Upper lobe of right lung (tissue), 1 donor: ENCODE results near the gene PREB. TPM values are rescaled to one million over a fixed set of nuclear protein-coding genes. Genes with fewer than 3 reads are reported as not detected.

Experiments
- ATAC-seq: fragments of 200-7000 bp; cut with Tn5 transposase; one replicate; pipeline ENCODE4 v1.9.1; 2020; ENCODE audit warnings: mild to moderate bottlenecking, moderate library complexity
- DNase-seq: peaks from one replicate; pipeline ENCODE4 v3.0.0-alpha.2; 2020
- H3K27ac ChIP-seq: fragments of 200-600 bp; one replicate; pipeline ENCODE4 v1.8.0; 2022
- H3K27me3 ChIP-seq: fragments of 200-600 bp; one replicate; pipeline ENCODE4 v1.8.0; 2022; ENCODE audit warnings: mild to moderate bottlenecking
- H3K36me3 ChIP-seq: fragments of 200-600 bp; one replicate; pipeline ENCODE4 v1.8.0; 2022
- H3K4me1 ChIP-seq: fragments of 200-600 bp; one replicate; pipeline ENCODE4 v1.8.0; 2022
- H3K4me3 ChIP-seq: fragments of 200-600 bp; one replicate; pipeline ENCODE4 v1.8.0; 2022; ENCODE audit warnings: mild to moderate bottlenecking
- H3K9me3 ChIP-seq: fragments of 200-600 bp; one replicate; pipeline ENCODE4 v1.8.0; 2022
- CTCF ChIP-seq: fragments of 200-600 bp; IDR thresholded peaks from one replicate; pipeline ENCODE4 v1.8.0; 2022; ENCODE audit warnings: antibody characterized with exemption
- intact Hi-C: fragments of 100-400 bp; cut with DNase I; formaldehyde crosslinking; loops from one replicate; pipeline ENCODE4 v1.11.0; 2022
- total RNA-seq: library from RNA; stranded (reverse); fragmentation: NEBNext Ultra II Directional; extraction: Animal tissue kit (Norgen Biotek cat#: 25700); gene quantifications from one replicate; pipeline ENCODE4 v1.2.1, GENCODE V29; 2021
- donor health status: DM: no; HTN: yes; CAD: no; lungs with severe emphysema.

Gene PREB
- total RNA-seq, 1 donor from 2014 or later: 42.1 TPM

DNA sequence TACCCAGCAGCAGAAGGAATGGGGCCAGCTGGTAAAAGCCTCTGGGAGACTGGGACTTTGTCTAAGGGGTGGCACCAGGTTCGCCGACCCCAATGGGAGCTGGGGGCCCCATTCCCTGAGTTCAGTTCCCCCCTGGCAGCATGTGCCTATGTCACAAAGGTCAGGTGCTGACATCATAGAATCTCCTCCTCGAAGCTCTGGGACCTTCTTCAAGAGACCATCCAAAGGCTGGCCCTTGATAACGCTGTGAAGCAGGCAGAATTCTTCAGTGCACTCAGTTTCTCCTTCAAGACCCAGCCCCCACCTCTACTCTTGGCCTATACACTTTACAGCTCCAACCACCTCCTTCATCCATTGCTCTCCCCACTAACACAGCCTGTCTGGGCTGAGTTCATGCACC, 4.9 kb upstream of the PREB start, which contains the start of gene PRR30:
Gene PRR30 (minus strand): TSS at position 101 of the 400 bp plus-strand sequence. CDS start 1,081 bp downstream, outside the sequence.
- Histone ChIP-seq H3K4me1 (no peaks in the 10 kb centered on the region), H3K4me3 (no peak within 1 kb of the TSS), H3K27ac (no peak within 1 kb of the TSS), H3K27me3 (no peaks in the 10 kb centered on the region), H3K36me3 (no peaks in the 10 kb centered on the region), H3K9me3 (no peaks in the 10 kb centered on the region)
- TF ChIP-seq CTCF: no peak
- ATAC-seq (no peak), DNase-seq (no peak)
- intact Hi-C loops: no loop called here

DNA sequence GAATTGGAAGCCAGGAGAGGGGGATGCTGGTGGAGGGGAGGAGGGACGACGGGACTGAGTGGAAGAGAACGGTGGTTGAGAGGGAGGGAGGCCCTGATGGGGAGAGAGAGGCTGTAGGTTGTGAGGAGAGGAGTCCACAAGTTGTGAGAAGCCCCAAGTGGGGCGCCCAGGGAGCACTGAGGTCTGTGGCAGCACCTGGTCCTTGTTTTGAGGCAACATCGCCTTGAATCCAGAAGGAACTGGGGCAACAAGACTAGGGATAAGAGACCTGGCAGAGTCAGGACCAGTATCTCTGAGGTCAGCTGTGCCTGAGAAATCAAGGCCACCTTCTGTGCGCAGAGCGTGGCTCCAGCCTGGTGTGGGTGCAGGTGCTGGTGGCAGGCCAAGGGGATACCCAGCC, 3.7 kb upstream of the PREB start:
- no peak for DNase-seq
- peaks cover 6% of the 10 kb centered on the region for H3K4me1 ChIP-seq
- no peak for TF ChIP-seq CTCF
- intact Hi-C loops: no loop called here
- no peaks in the 10 kb centered on the region for H3K9me3 ChIP-seq
- H3K27me3 ChIP-seq: no peaks in the 10 kb centered on the region
- no peaks in the 10 kb centered on the region for H3K36me3 ChIP-seq
- no peak for ATAC-seq
- no peak overlapping the region for H3K4me3 ChIP-seq
- no peak overlapping the region for H3K27ac ChIP-seq

DNA sequence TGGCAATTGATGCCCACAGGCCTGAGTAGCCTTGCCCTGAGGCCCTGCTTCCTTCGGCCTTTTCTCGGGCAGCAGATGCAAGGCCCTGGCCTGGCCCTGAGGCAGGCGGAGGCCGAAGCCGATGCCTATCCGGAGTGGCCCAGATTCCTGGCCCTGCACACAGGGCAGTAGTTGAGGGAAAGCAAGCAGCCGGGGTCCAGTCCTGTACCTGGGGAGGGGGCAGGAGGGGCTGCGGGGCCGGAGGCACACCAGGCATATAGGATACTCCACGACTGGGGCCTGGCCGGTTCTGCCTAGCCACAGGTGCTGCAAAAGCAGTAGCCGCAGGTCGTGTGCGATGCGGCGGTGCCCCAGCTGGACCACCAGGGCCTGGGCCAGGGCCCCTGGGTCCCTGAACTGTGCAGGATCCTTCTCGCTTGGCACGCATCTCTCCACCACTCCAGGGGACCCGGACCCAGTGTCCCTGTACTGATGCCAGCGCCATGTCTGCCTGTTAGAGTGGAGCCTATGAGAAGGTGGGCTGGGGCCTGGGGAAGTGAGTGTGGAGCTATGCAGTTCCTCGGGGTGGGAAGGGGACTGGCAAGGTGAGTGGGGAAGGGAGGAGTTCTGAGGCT, 3.0 kb upstream of the PREB start:
- no peak overlapping the region for H3K4me3 ChIP-seq
- peaks cover 3% of the 10 kb centered on the region for H3K36me3 ChIP-seq
- peaks cover 13% of the 10 kb centered on the region for H3K4me1 ChIP-seq
- H3K27me3 ChIP-seq: no peaks in the 10 kb centered on the region
- no peak overlapping the region for H3K27ac ChIP-seq
- no peaks in the 10 kb centered on the region for H3K9me3 ChIP-seq
- intact Hi-C loops: no loop called here
- DNase-seq (no peak), ATAC-seq (no peak)
- no peak for TF ChIP-seq CTCF

GRCh38 chr2:27136751-27137150, 2.3 kb upstream of the PREB start:
- intact Hi-C loops: no loop called here
- no peak for DNase-seq
- no peak for ATAC-seq
- TF ChIP-seq CTCF: no peak
- peaks cover 10% of the 10 kb centered on the region for H3K36me3 ChIP-seq
- H3K27ac ChIP-seq: no peak overlapping the region
- H3K4me1 ChIP-seq: peaks cover 13% of the 10 kb centered on the region
- H3K9me3 ChIP-seq: no peaks in the 10 kb centered on the region
- no peaks in the 10 kb centered on the region for H3K27me3 ChIP-seq
- H3K4me3 ChIP-seq: no peak overlapping the region

- intact Hi-C loops: no loop called here
- H3K4me3 ChIP-seq: no peak overlapping the region
- no peak for TF ChIP-seq CTCF
- no peaks in the 10 kb centered on the region for H3K27me3 ChIP-seq
- H3K9me3 ChIP-seq: no peaks in the 10 kb centered on the region
- DNase-seq (no peak), ATAC-seq (no peak)
- H3K4me1 ChIP-seq: peaks cover 13% of the 10 kb centered on the region
- H3K36me3 ChIP-seq: peaks cover 22% of the 10 kb centered on the region
- H3K27ac ChIP-seq: no peak overlapping the region
These were observed 1.1 kb upstream of the PREB start for GRCh38 chr2:27135478-27135955.
